ENCODE data around the gene NR2F6.

- TF ChIP-seq CTCF (IDR thresholded peaks at IDR 0.05), result no peak
- TF ChIP-seq EZH2 (IDR thresholded peaks at IDR 0.05; ENCODE audit: borderline replicate concordance, insufficient read depth, low read depth, low read length, poor library complexity, severe bottlenecking), result no peak
Observed at GRCh38 chr19:17256130-17256529, 10.4 kb upstream of the NR2F6 start.

Data from B cell (primary cell).